ENCODE results near the gene KSR2.

Gene KSR2

GRCh38 chr12:117778656-117779055 is 190.1 kb downstream of the KSR2 start:
- WGBS = 94% methylated on average over 4 of the region's 5 CpGs
- no peak overlapping the region for H3K27ac ChIP-seq (ENCODE audit: low read length, poor library complexity, severe bottlenecking)
- H3K14ac ChIP-seq (ENCODE audit: low read length in 2 of 2) = no peak overlapping the region

GRCh38 chr12:117774941-117775775 is 193.6 kb downstream of the KSR2 start:
- H3K27ac ChIP-seq (ENCODE audit: low read length, poor library complexity, severe bottlenecking) = peak overlapping the region; percentile 79
- WGBS = 77% methylated on average over 5 of the region's 5 CpGs

More at GRCh38 chr12:117778656-117779055, 190.1 kb downstream of the KSR2 start:
- H3K23ac ChIP-seq (ENCODE audit: low read length in 2 of 2) = no peak overlapping the region
- H2AFZ ChIP-seq (ENCODE audit: low read depth, low read length) = no peak overlapping the region
- H2BK12ac ChIP-seq (ENCODE audit: low read length in 2 of 2) = no peak overlapping the region
- no peaks in the 10 kb centered on the region for H3K79me1 ChIP-seq (replicated peaks; ENCODE audit: low read length, poor library complexity, severe bottlenecking)
- no peak overlapping the region for H3K4me2 ChIP-seq (ENCODE audit: low read length, poor library complexity, severe bottlenecking)
- H3K4me1 ChIP-seq (ENCODE audit: control insufficient read depth, insufficient read depth, low read depth, low read length) = peaks cover 5% of the 10 kb centered on the region
- H2BK120ac ChIP-seq (ENCODE audit: low read depth, low read length) = no peak overlapping the region
- peak overlapping the region; percentile 33 for H2AK5ac ChIP-seq (ENCODE audit: low read length, severe bottlenecking)
- no peaks in the 10 kb centered on the region for H3K9me3 ChIP-seq (ENCODE audit: control insufficient read depth, low read length)
- H3K18ac ChIP-seq (ENCODE audit: low read depth in 1 of 2, low read length in 2 of 2) = no peak overlapping the region
- H3K27me3 ChIP-seq (ENCODE audit: control insufficient read depth in 1 of 2, insufficient read depth in 1 of 2, low read length in 2 of 2) = peaks cover 0 to 22% of the 10 kb centered on the region in 2 experiments
- H3K9ac ChIP-seq (ENCODE audit: low read length) = no peak overlapping the region
- no peaks in the 10 kb centered on the region for H3K36me3 ChIP-seq (ENCODE audit: control insufficient read depth in 1 of 2, insufficient read depth in 2 of 2, low read depth in 1 of 2, low read length in 2 of 2)
- no peak overlapping the region for H2BK15ac ChIP-seq (ENCODE audit: low read depth, poor library complexity, severe bottlenecking)
- no peak overlapping the region for H3K4me3 ChIP-seq (ENCODE audit: insufficient read depth in 1 of 2, low read depth in 1 of 2, low read length in 2 of 2)
- H4K91ac ChIP-seq (ENCODE audit: low read length) = no peak overlapping the region
- H2BK5ac ChIP-seq (ENCODE audit: low read depth, low read length, poor library complexity, severe bottlenecking) = no peak overlapping the region
- no peak overlapping the region for H4K8ac ChIP-seq (ENCODE audit: low read length)
- no peak overlapping the region for H3K4ac ChIP-seq (ENCODE audit: low read depth in 1 of 2, low read length in 2 of 2)
- no peak for DNase-seq

GRCh38 chr12:117768860-117769259 is 199.9 kb downstream of the KSR2 start:
- WGBS = 82% methylated on average over 3 of the region's 3 CpGs
- Histone ChIP-seq H3K4me3 (ENCODE audit: insufficient read depth in 1 of 2, low read depth in 1 of 2, low read length in 2 of 2) (no peak overlapping the region), H2BK5ac (ENCODE audit: low read depth, low read length, poor library complexity, severe bottlenecking) (no peak overlapping the region), H2BK12ac (ENCODE audit: low read length in 2 of 2) (no peak overlapping the region), H3K27me3 (ENCODE audit: control insufficient read depth in 1 of 2, insufficient read depth in 1 of 2, low read length in 2 of 2) (peaks cover 0 to 24% of the 10 kb centered on the region in 2 experiments), H2BK120ac (ENCODE audit: low read depth, low read length) (no peak overlapping the region), H3K27ac (ENCODE audit: low read length, poor library complexity, severe bottlenecking) (no peak overlapping the region), H3K23ac (ENCODE audit: low read length in 2 of 2) (no peak overlapping the region), H3K18ac (ENCODE audit: low read depth in 1 of 2, low read length in 2 of 2) (no peak overlapping the region), H3K79me1 (replicated peaks; ENCODE audit: low read length, poor library complexity, severe bottlenecking) (no peaks in the 10 kb centered on the region), H3K9ac (ENCODE audit: low read length) (no peak overlapping the region), H3K14ac (ENCODE audit: low read length in 2 of 2) (no peak overlapping the region), H3K9me3 (ENCODE audit: control insufficient read depth, low read length) (peaks cover 8% of the 10 kb centered on the region), H2AFZ (ENCODE audit: low read depth, low read length) (no peak overlapping the region), H3K36me3 (ENCODE audit: control insufficient read depth in 1 of 2, insufficient read depth in 2 of 2, low read depth in 1 of 2, low read length in 2 of 2) (no peaks in the 10 kb centered on the region), H4K8ac (ENCODE audit: low read length) (no peak overlapping the region), H2AK5ac (ENCODE audit: low read length, severe bottlenecking) (no peak overlapping the region), H2BK15ac (ENCODE audit: low read depth, poor library complexity, severe bottlenecking) (no peak overlapping the region), H4K91ac (ENCODE audit: low read length) (no peak overlapping the region), H3K4ac (ENCODE audit: low read depth in 1 of 2, low read length in 2 of 2) (no peak overlapping the region), H3K4me2 (ENCODE audit: low read length, poor library complexity, severe bottlenecking) (no peak overlapping the region), H3K4me1 (ENCODE audit: control insufficient read depth, insufficient read depth, low read depth, low read length) (no peaks in the 10 kb centered on the region)
- no peak for DNase-seq

More at GRCh38 chr12:117774941-117775775, 193.6 kb downstream of the KSR2 start:
- Histone ChIP-seq H3K79me1 (replicated peaks; ENCODE audit: low read length, poor library complexity, severe bottlenecking) (no peaks in the 10 kb centered on the region), H2AFZ (ENCODE audit: low read depth, low read length) (no peak overlapping the region), H3K14ac (ENCODE audit: low read length in 2 of 2) (no peak overlapping the region), H4K91ac (ENCODE audit: low read length) (no peak overlapping the region), H3K4ac (ENCODE audit: low read depth in 1 of 2, low read length in 2 of 2) (no peak overlapping the region), H3K4me3 (ENCODE audit: insufficient read depth in 1 of 2, low read depth in 1 of 2, low read length in 2 of 2) (no peak overlapping the region), H3K9ac (ENCODE audit: low read length) (no peak overlapping the region), H2BK120ac (ENCODE audit: low read depth, low read length) (no peak overlapping the region), H3K4me2 (ENCODE audit: low read length, poor library complexity, severe bottlenecking) (no peak overlapping the region), H3K4me1 (ENCODE audit: control insufficient read depth, insufficient read depth, low read depth, low read length) (peaks cover 5% of the 10 kb centered on the region), H2BK15ac (ENCODE audit: low read depth, poor library complexity, severe bottlenecking) (no peak overlapping the region), H4K8ac (ENCODE audit: low read length) (no peak overlapping the region), H3K18ac (ENCODE audit: low read depth in 1 of 2, low read length in 2 of 2) (no peak overlapping the region), H3K27me3 (ENCODE audit: control insufficient read depth in 1 of 2, insufficient read depth in 1 of 2, low read length in 2 of 2) (peaks cover 0 to 29% of the 10 kb centered on the region in 2 experiments), H2BK12ac (ENCODE audit: low read length in 2 of 2) (no peak overlapping the region), H3K23ac (ENCODE audit: low read length in 2 of 2) (no peak overlapping the region), H2AK5ac (ENCODE audit: low read length, severe bottlenecking) (peak overlapping the region; percentile 59), H3K9me3 (ENCODE audit: control insufficient read depth, low read length) (no peaks in the 10 kb centered on the region), H2BK5ac (ENCODE audit: low read depth, low read length, poor library complexity, severe bottlenecking) (no peak overlapping the region), H3K36me3 (ENCODE audit: control insufficient read depth in 1 of 2, insufficient read depth in 2 of 2, low read depth in 1 of 2, low read length in 2 of 2) (no peaks in the 10 kb centered on the region)
- DNase-seq = peak; percentile 59

- Histone ChIP-seq H3K4me1 (ENCODE audit: control insufficient read depth, insufficient read depth, low read depth, low read length) (no peaks in the 10 kb centered on the region), H3K4ac (ENCODE audit: low read depth in 1 of 2, low read length in 2 of 2) (no peak overlapping the region), H2BK15ac (ENCODE audit: low read depth, poor library complexity, severe bottlenecking) (no peak overlapping the region), H4K8ac (ENCODE audit: low read length) (no peak overlapping the region), H2AFZ (ENCODE audit: low read depth, low read length) (no peak overlapping the region), H3K18ac (ENCODE audit: low read depth in 1 of 2, low read length in 2 of 2) (no peak overlapping the region), H3K27ac (ENCODE audit: low read length, poor library complexity, severe bottlenecking) (no peak overlapping the region), H3K79me1 (replicated peaks; ENCODE audit: low read length, poor library complexity, severe bottlenecking) (no peaks in the 10 kb centered on the region), H3K9me3 (ENCODE audit: control insufficient read depth, low read length) (peaks cover 8% of the 10 kb centered on the region), H3K4me3 (ENCODE audit: insufficient read depth in 1 of 2, low read depth in 1 of 2, low read length in 2 of 2) (no peak overlapping the region), H3K4me2 (ENCODE audit: low read length, poor library complexity, severe bottlenecking) (no peak overlapping the region), H3K27me3 (ENCODE audit: control insufficient read depth in 1 of 2, insufficient read depth in 1 of 2, low read length in 2 of 2) (peaks cover 0 to 11% of the 10 kb centered on the region in 2 experiments), H3K36me3 (ENCODE audit: control insufficient read depth in 1 of 2, insufficient read depth in 2 of 2, low read depth in 1 of 2, low read length in 2 of 2) (no peaks in the 10 kb centered on the region), H2AK5ac (ENCODE audit: low read length, severe bottlenecking) (no peak overlapping the region), H2BK5ac (ENCODE audit: low read depth, low read length, poor library complexity, severe bottlenecking) (no peak overlapping the region), H4K91ac (ENCODE audit: low read length) (no peak overlapping the region), H3K14ac (ENCODE audit: low read length in 2 of 2) (no peak overlapping the region), H3K9ac (ENCODE audit: low read length) (no peak overlapping the region), H3K23ac (ENCODE audit: low read length in 2 of 2) (no peak overlapping the region), H2BK120ac (ENCODE audit: low read depth, low read length) (no peak overlapping the region), H2BK12ac (ENCODE audit: low read length in 2 of 2) (no peak overlapping the region)
- no peak for DNase-seq
- 60% methylated on average over 1 of the region's 2 CpGs for WGBS
Observed at GRCh38 chr12:117766008-117766407, 202.8 kb downstream of the KSR2 start.

Data from mesenchymal stem cell (in vitro differentiated cells and primary cell).